ENCODE data around the gene UBR4. TPM values are rescaled to one million over a fixed set of nuclear protein-coding genes. Genes with fewer than 3 reads are reported as not detected.

Gene UBR4
- total and polyA plus RNA-seq, 7 donors = 89.9 to 185 (median 118) TPM

- H3K9me3 ChIP-seq = no peaks in the 10 kb centered on the region
- intact Hi-C loops (cut with DNase I) = loop anchor here in 1 of 2 donors (5.0 kb wide), 1 partner anchor 79 kb away; no protein-coding TSS in a partner anchor
- H3K27me3 ChIP-seq (ENCODE audit: insufficient read depth in 3 of 3, low read length in 2 of 3) = no peaks in the 10 kb centered on the region
- H3K4me1 ChIP-seq = no peaks in the 10 kb centered on the region
- 67 to 74% (median 71%) methylated on average over 4 of the region's 4 CpGs for WGBS, 3 donors
- H3K27ac ChIP-seq = no peak overlapping the region
- ATAC-seq (peak in 1 of 4 donors; percentile 22), DNase-seq (no peak)
- no peak overlapping the region for H3K4me3 ChIP-seq
- H3K36me3 ChIP-seq (ENCODE audit: insufficient read depth in 1 of 2, low read depth in 1 of 2) = peaks cover 43 to 100% of the 10 kb centered on the region in 2 donors
- peak; percentile 26 for TF ChIP-seq CTCF (IDR thresholded peaks at IDR 0.05)
Measured at GRCh38 chr1:19113697-19114092, 96.4 kb downstream of the UBR4 start.

GRCh38 chr1:19112891-19113696 lies 97.0 kb downstream of the UBR4 start:
- no peak for TF ChIP-seq CTCF (IDR thresholded peaks at IDR 0.05)
- ATAC-seq (no peak), DNase-seq (no peak)
- Histone ChIP-seq H3K4me3 (no peak overlapping the region), H3K4me1 (no peaks in the 10 kb centered on the region), H3K9me3 (no peaks in the 10 kb centered on the region), H3K27ac (no peak overlapping the region), H3K27me3 (ENCODE audit: insufficient read depth in 3 of 3, low read length in 2 of 3) (no peaks in the 10 kb centered on the region), H3K36me3 (ENCODE audit: insufficient read depth in 1 of 2, low read depth in 1 of 2) (peaks cover 42 to 100% of the 10 kb centered on the region in 2 donors)
- intact Hi-C loops (cut with DNase I) = loop anchor here in 1 of 2 donors (5.0 kb wide), 1 partner anchor 79 kb away; no protein-coding TSS in a partner anchor
- whole genome bisulfite sequencing, 3 donors = 75 to 84% (median 76%) methylated on average over 7 of the region's 7 CpGs

- Histone ChIP-seq H3K9me3 (no peaks in the 10 kb centered on the region), H3K4me3 (no peak overlapping the region), H3K27ac (no peak overlapping the region), H3K36me3 (ENCODE audit: insufficient read depth in 1 of 2, low read depth in 1 of 2) (peaks cover 35 to 100% of the 10 kb centered on the region in 2 donors), H3K27me3 (ENCODE audit: insufficient read depth in 3 of 3, low read length in 2 of 3) (no peaks in the 10 kb centered on the region), H3K4me1 (no peaks in the 10 kb centered on the region)
- WGBS, 3 donors = 42 to 69% (median 43%) methylated on average over 11 of the region's 11 CpGs
- ATAC-seq = peak in 3 of 4 donors; percentile 34 to 69 (median 61)
- intact Hi-C loops (cut with DNase I) = loop anchor here in 1 of 2 donors (5.0 kb wide), 1 partner anchor 82 kb away; no protein-coding TSS in a partner anchor
- no peak for DNase-seq
- TF ChIP-seq CTCF (IDR thresholded peaks at IDR 0.05) = no peak
Measured at GRCh38 chr1:19110257-19110927, 99.7 kb downstream of the UBR4 start.

GRCh38 chr1:19109545-19109944 lies 100.5 kb downstream of the UBR4 start:
- Histone ChIP-seq H3K36me3 (ENCODE audit: insufficient read depth in 1 of 2, low read depth in 1 of 2) (peaks cover 37 to 100% of the 10 kb centered on the region in 2 donors), H3K4me3 (no peak overlapping the region), H3K9me3 (no peaks in the 10 kb centered on the region), H3K27ac (no peak overlapping the region), H3K27me3 (ENCODE audit: insufficient read depth in 3 of 3, low read length in 2 of 3) (no peaks in the 10 kb centered on the region), H3K4me1 (no peaks in the 10 kb centered on the region)
- DNase-seq (no peak), ATAC-seq (no peak)
- no peak for TF ChIP-seq CTCF (IDR thresholded peaks at IDR 0.05)
- 86 to 93% (median 87%) methylated on average over 3 of the region's 3 CpGs for WGBS, 3 donors
- intact Hi-C loops (cut with DNase I) = loop anchor here (5.0 kb wide), 2 partner anchors 33 to 53 kb away; no protein-coding TSS in a partner anchor

Data from psoas muscle (tissue), 8 donors.